B cell (primary cell): ENCODE data around the gene ENTPD1.

Experiments used
- CTCF ChIP-seq: fragments of 200-600 bp; IDR thresholded peaks from one replicate; pipeline ENCODE4 v1.8.0; 2022; ENCODE audit warnings: antibody characterized with exemption, mild to moderate bottlenecking
- EZH2 ChIP-seq: IDR thresholded peaks from 2 replicates; pipeline ENCODE4 v1.6.1; 2012; ENCODE audit warnings: borderline replicate concordance, low read depth, mild to moderate bottlenecking, moderate library complexity, low read length; ENCODE audit not compliant: insufficient read depth, poor library complexity, severe bottlenecking

- TF ChIP-seq CTCF = no peak
- TF ChIP-seq EZH2 = no peak
These were observed 124.7 kb downstream of the ENTPD1 start for GRCh38 chr10:95880704-95881103.
